Bronchial epithelial cell (primary cell): ENCODE results near the gene THADA. TPM values are rescaled to one million over a fixed set of nuclear protein-coding genes. Genes with fewer than 3 reads are reported as not detected.

Experiments used
- DNase-seq: peaks from one replicate; pipeline ENCODE4 v3.0.0-alpha.2; 2010; ENCODE audit warnings: low read depth
- FAIRE-seq: peaks from 2 replicates; lab custom pipeline; 2011; peaks lifted over from hg19 to GRCh38; lab: Jason Lieb, UNC
- H3K27me3 ChIP-seq: 2 replicates; pipeline ENCODE4 v1.5.1; 2011; ENCODE audit warnings: low read length; ENCODE audit not compliant: control insufficient read depth, insufficient read depth
- H3K36me3 ChIP-seq: 2 replicates; pipeline ENCODE4 v1.5.1; 2011; ENCODE audit warnings: low read length; ENCODE audit not compliant: control insufficient read depth, insufficient read depth
- H3K4me3 ChIP-seq: 2 replicates; pipeline ENCODE4 v1.5.1; 2011; ENCODE audit warnings: mild to moderate bottlenecking, low read depth, low read length, control low read depth
- CTCF ChIP-seq: IDR thresholded peaks from 2 replicates; pipeline ENCODE4 v1.5.1; 2011; ENCODE audit warnings: mild to moderate bottlenecking, moderate library complexity, low read length, control low read depth, inconsistent platforms; ENCODE audit not compliant: insufficient read depth, severe bottlenecking
- total RNA-seq: library from RNA; depleted of rRNA; stranded (reverse); fragments of >200 nt; gene quantifications from 2 replicates; pipeline ENCODE4 v1.2.1, GENCODE V29; 2014

THADA gene
- total RNA-seq, 1 donor from 2014 or later: 25.8 TPM

GRCh38 chr2:43444989-43445645 is 150.7 kb downstream of the THADA start:
- no peak for DNase-seq
- TF ChIP-seq CTCF: no peak
- H3K27me3 ChIP-seq: no peaks in the 10 kb centered on the region
- no peak for FAIRE-seq
- H3K36me3 ChIP-seq: peaks cover 1% of the 10 kb centered on the region
- no peak overlapping the region for H3K4me3 ChIP-seq

DNA sequence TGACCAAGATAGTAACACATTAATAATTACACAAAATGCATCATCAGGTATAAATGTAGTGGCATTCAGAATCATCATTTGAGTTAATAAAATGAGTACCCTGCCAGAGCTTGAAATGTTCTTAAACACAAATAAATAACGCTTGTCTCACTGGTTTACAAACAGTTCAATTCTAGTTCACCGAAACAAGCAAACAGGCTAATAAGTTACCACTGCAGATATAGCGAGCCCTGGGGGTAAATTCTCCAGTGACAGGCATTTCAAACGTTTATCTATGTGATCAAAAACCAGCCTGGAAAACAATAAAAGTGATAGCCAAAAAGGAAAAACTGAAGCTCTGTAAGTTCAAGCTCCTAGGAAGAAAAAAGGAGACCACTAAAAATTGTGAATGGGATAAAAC is 152.6 kb downstream of the THADA start:
- no peak for FAIRE-seq
- H3K36me3 ChIP-seq: peaks cover 1% of the 10 kb centered on the region
- TF ChIP-seq CTCF: no peak
- DNase-seq: no peak
- H3K27me3 ChIP-seq: no peaks in the 10 kb centered on the region
- H3K4me3 ChIP-seq: no peak overlapping the region

GRCh38 chr2:43441195-43441594 is 154.6 kb downstream of the THADA start:
- FAIRE-seq: no peak

DNA sequence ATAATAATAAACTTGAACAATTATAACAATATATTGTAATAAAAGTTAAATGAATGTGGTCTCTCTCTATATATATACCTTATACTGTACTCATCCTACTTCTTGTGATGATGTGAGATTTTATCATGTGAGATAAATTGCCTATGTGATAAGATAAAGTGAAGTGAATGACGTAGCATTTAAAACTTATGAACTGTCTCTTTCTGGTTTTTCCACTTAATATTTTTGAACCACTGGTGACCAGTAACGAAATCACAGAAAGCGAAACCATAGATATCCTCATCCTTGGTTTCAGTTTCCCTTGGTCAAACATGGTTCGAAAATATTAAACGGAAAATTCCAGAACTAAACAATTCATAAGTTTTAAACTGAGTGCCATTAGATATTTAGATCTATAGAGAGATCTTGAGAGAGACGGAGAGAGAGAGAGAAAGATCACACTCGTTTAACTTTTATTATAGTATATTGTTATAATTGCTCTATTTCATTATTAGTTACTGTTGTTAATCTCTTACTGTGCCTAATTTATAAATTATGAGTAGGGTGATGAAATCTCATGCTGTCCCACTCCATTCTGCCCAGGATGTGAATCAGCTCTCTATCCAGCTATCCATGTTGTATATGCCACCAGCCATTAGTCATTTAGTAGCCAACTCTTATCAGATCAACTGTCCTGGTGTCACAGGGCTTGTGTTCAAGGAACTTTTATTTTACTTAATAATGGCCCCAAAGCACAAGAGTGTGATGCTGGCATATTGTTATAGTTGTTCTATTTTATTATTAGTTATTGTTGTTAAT is 156.8 kb downstream of the THADA start:
- Histone ChIP-seq H3K36me3 (no peaks in the 10 kb centered on the region), H3K27me3 (no peaks in the 10 kb centered on the region), H3K4me3 (no peak overlapping the region)
- TF ChIP-seq CTCF: no peak
- FAIRE-seq (no peak), DNase-seq (peak; percentile 82)

More at GRCh38 chr2:43441195-43441594, 154.6 kb downstream of the THADA start:
- DNase-seq: no peak
- TF ChIP-seq CTCF: no peak
- H3K4me3 ChIP-seq: no peak overlapping the region
- H3K27me3 ChIP-seq: no peaks in the 10 kb centered on the region
- peaks cover under 1% of the 10 kb centered on the region for H3K36me3 ChIP-seq

DNA sequence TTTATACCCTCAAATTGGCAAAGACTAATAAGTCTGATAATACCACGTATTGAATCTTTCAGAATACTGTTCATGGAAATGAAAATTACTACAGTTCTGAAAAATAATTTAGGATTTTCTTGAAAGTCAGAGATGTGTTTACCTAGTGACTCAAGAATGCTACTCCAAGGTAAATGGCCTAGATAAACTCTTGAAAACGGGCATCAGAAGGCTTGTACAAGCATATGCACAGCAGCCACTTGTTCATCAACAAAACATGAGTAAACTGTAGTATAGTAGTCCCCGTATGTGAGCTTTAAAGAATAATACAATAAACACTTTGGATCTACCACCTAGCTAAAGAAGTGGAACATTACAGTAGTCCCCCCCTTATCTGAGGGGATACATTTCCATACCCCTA is 157.5 kb downstream of the THADA start:
- TF ChIP-seq CTCF: no peak
- H3K36me3 ChIP-seq: no peaks in the 10 kb centered on the region
- H3K4me3 ChIP-seq: no peak overlapping the region
- DNase-seq (peak; percentile 86), FAIRE-seq (no peak)
- H3K27me3 ChIP-seq: no peaks in the 10 kb centered on the region
